ENCODE data around the gene CDC37. TPM values are rescaled to one million over a fixed set of nuclear protein-coding genes. Genes with fewer than 3 reads are reported as not detected.

Gene CDC37
- total RNA-seq, 1 experiment from 2014 or later: 560 TPM

- DNase-seq: no peak
- H3F3A ChIP-seq (ENCODE audit: low read length, unreplicated experiment): peaks cover 3% of the 10 kb centered on the region
- H3K27me3 ChIP-seq (ENCODE audit: low read length): no peaks in the 10 kb centered on the region
- H3K4me2 ChIP-seq (ENCODE audit: low read length): no peak overlapping the region
- H3K9me3 ChIP-seq (ENCODE audit: low read length): no peaks in the 10 kb centered on the region
- ChIA-PET CTCF (no interaction called here), POLR2A (ENCODE audit: unreplicated experiment) (no interaction called here)
- no peak overlapping the region for H3K4me3 ChIP-seq (ENCODE audit: low read length)
- H3K4me1 ChIP-seq (ENCODE audit: insufficient read depth, low read length): 0 out of 2 replicates have a peak, but pooled peaks cover 3% of the 10 kb centered on the region
- H3K9ac ChIP-seq (ENCODE audit: low read length): no peak overlapping the region
- H2AFZ ChIP-seq (ENCODE audit: low read length): no peak overlapping the region
- intact Hi-C loops (cut with micrococcal nuclease): no loop called here
- no peak for TF ChIP-seq CTCF (conservative IDR thresholded peaks at IDR 0.05; ENCODE audit: low read depth, low read length)
- TF ChIP-seq EZH2 (IDR thresholded peaks at IDR 0.05; ENCODE audit: low read length, unreplicated experiment): no peak
- no peak for TF ChIP-seq EZH2phosphoT487 (IDR thresholded peaks at IDR 0.05; ENCODE audit: borderline replicate concordance, low read length)
- no peaks in the 10 kb centered on the region for H3K79me2 ChIP-seq (ENCODE audit: low read length)
- no peak overlapping the region for H3K27ac ChIP-seq (ENCODE audit: low read length)
- no peak for ATAC-seq
- H3K36me3 ChIP-seq (ENCODE audit: low read depth, low read length): no peaks in the 10 kb centered on the region
- H4K20me1 ChIP-seq (ENCODE audit: low read length): no peaks in the 10 kb centered on the region
- BruUV-seq (replicated peaks): no TSS peak
- no peaks in the 10 kb centered on the region for H3K9me2 ChIP-seq (replicated peaks; ENCODE audit: low read length)
Measured at GRCh38 chr19:10408511-10409283, 5.4 kb upstream of the CDC37 start.

GRCh38 chr19:10407096-10407495 lies 3.8 kb upstream of the CDC37 start:
- H3K36me3 ChIP-seq (ENCODE audit: low read depth, low read length): no peaks in the 10 kb centered on the region
- H3K4me1 ChIP-seq (ENCODE audit: insufficient read depth, low read length): peaks cover 5% of the 10 kb centered on the region; the same call in 1 of the 2 replicates
- ATAC-seq (no peak), DNase-seq (no peak)
- H3K79me2 ChIP-seq (ENCODE audit: low read length): peaks cover 13% of the 10 kb centered on the region
- H3K27me3 ChIP-seq (ENCODE audit: low read length): no peaks in the 10 kb centered on the region
- POLR2A ChIA-PET (ENCODE audit: unreplicated experiment): no interaction called here
- H3K9me3 ChIP-seq (ENCODE audit: low read length): no peaks in the 10 kb centered on the region
- H3F3A ChIP-seq (ENCODE audit: low read length, unreplicated experiment): peaks cover 3% of the 10 kb centered on the region
- no peak overlapping the region for H3K4me3 ChIP-seq (ENCODE audit: low read length)
- CTCF ChIA-PET: interaction anchor here (0.6 kb wide), 2 partner anchors 13 to 148 kb away, joined by 3 to 7 read pairs; partner anchors contain the start of gene PDE4A
- intact Hi-C loops (cut with micrococcal nuclease): no loop called here
- no peak for TF ChIP-seq EZH2phosphoT487 (IDR thresholded peaks at IDR 0.05; ENCODE audit: borderline replicate concordance, low read length)
- TF ChIP-seq EZH2 (IDR thresholded peaks at IDR 0.05; ENCODE audit: low read length, unreplicated experiment): no peak
- no peak for TF ChIP-seq CTCF (conservative IDR thresholded peaks at IDR 0.05; ENCODE audit: low read depth, low read length)
- no peak overlapping the region for H2AFZ ChIP-seq (ENCODE audit: low read length)
- BruUV-seq (replicated peaks): no TSS peak
- no peaks in the 10 kb centered on the region for H3K9me2 ChIP-seq (replicated peaks; ENCODE audit: low read length)
- H3K27ac ChIP-seq (ENCODE audit: low read length): no peak overlapping the region
- no peak overlapping the region for H3K9ac ChIP-seq (ENCODE audit: low read length)
- H3K4me2 ChIP-seq (ENCODE audit: low read length): no peak overlapping the region
- H4K20me1 ChIP-seq (ENCODE audit: low read length): no peaks in the 10 kb centered on the region

GRCh38 chr19:10406191-10406590 lies 2.8 kb upstream of the CDC37 start:
- Histone ChIP-seq H3K9me3 (ENCODE audit: low read length) (no peaks in the 10 kb centered on the region), H3K36me3 (ENCODE audit: low read depth, low read length) (no peaks in the 10 kb centered on the region), H3K4me1 (ENCODE audit: insufficient read depth, low read length) (peaks cover 14% of the 10 kb centered on the region), H3F3A (ENCODE audit: low read length, unreplicated experiment) (peaks cover 3% of the 10 kb centered on the region), H3K27ac (ENCODE audit: low read length) (no peak overlapping the region), H3K27me3 (ENCODE audit: low read length) (no peaks in the 10 kb centered on the region), H3K4me2 (ENCODE audit: low read length) (no peak overlapping the region), H3K9ac (ENCODE audit: low read length) (no peak overlapping the region), H4K20me1 (ENCODE audit: low read length) (peaks cover 6% of the 10 kb centered on the region), H3K4me3 (ENCODE audit: low read length) (no peak overlapping the region), H2AFZ (ENCODE audit: low read length) (no peak overlapping the region), H3K79me2 (ENCODE audit: low read length) (peaks cover 22% of the 10 kb centered on the region), H3K9me2 (replicated peaks; ENCODE audit: low read length) (no peaks in the 10 kb centered on the region)
- ChIA-PET CTCF (interaction anchor here (0.6 to 1.5 kb wide), 3 partner anchors 12 to 147 kb away, joined by 3 to 6 read pairs (median 4); no protein-coding TSS in a partner anchor), POLR2A (ENCODE audit: unreplicated experiment) (no interaction called here)
- BruUV-seq (replicated peaks): no TSS peak
- intact Hi-C loops (cut with micrococcal nuclease): no loop called here
- ATAC-seq: no peak
- no peak for TF ChIP-seq CTCF (conservative IDR thresholded peaks at IDR 0.05; ENCODE audit: low read depth, low read length)
- TF ChIP-seq EZH2phosphoT487 (IDR thresholded peaks at IDR 0.05; ENCODE audit: borderline replicate concordance, low read length): no peak
- no peak for TF ChIP-seq EZH2 (IDR thresholded peaks at IDR 0.05; ENCODE audit: low read length, unreplicated experiment)
- no peak for DNase-seq

All from PC-3 (cell line).